Hematopoietic multipotent progenitor cell treated with erythropoietin and hydrocortisone succinate and interleukin-3 and kit ligand, for 8 days (in vitro differentiated cells): ENCODE data around the gene ZNF79.

ENCODE experiments used
- DNase-seq: peaks from one replicate; pipeline ENCODE4 v3.0.0-alpha.2; 2015

ZNF79 gene

GRCh38 chr9:127423934-127424675 is at the start of gene ZNF79:
Gene ZNF79, plus strand, starts transcription at chr9:127424382. Its CDS starts 406 bp downstream, at chr9:127424788.
- DNase-seq = peak; percentile 92

DNA sequence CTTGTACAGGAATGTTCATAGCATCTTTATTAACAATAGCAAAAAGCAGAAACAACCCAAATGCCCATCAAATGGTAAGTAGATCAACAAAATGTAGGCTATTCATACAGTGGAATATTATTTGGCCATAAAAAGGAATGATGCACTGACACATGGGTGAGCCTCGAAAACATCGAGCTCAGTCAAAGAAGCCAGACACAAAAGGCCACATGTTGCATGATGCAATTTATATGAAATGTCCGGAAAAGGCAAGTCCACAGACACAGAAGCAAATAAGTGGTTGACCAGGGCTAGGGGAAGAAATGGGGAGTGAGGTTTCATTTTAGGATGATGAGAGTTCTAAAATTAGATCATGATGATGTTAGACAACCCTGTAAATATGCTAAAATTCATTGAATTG is 43.7 kb upstream of the ZNF79 start:
- no peak for DNase-seq

DNA sequence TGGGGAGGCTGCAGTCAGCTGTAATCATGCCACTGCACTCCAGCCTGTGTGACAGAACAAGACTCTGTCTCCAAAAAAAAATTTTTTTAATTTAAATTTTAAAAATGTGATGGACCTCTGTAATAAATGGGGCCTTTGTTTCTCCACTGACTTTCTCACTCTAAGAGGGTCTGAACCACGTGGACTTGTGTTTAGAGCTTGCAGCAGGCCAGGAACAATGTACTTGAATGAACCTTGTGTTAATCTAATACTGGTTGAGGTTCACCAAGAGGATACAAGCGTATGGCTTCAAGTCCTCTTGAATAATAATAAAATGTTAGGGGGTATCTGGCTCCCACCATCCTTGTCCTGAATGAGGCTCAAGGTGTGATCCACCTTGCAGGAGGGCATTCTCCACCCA is 41.6 kb upstream of the ZNF79 start:
- DNase-seq = no peak

DNA sequence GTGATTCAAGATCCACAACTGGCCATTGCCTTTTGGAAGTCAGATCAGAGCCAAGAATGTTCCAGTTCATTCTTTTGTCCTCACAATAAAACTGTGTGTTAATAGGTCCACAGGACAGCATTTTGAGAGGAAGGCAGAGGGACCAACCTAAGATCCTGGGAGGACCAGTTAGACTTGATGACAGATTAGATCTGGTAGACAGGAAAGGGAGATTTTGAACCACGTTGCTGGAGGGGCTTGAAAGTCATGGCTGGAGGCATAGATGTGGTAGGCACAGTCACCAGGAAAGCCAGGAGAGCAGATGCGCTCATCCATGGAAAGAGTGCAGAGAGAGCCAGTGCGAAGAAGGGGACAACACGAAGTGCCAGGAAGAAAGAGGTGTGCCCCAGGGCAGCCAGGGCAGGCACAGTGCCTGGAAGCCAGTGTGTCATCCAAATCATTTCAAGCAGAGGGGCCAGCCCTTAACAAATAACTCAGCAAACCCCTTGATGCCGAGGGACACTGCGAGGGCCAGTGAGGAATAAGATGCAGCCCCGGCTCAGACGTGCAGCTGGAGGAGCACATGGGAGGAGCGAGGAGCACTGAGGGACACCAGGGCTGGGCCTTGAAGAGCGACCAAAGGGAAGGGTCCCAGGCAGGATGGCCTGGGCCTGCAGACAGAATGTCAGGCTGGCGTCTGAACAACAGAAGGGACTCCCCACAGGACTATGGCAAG is 40.0 kb upstream of the ZNF79 start:
- no peak for DNase-seq

GRCh38 chr9:127384901-127385300 is 39.3 kb upstream of the ZNF79 start:
- DNase-seq = no peak

DNA sequence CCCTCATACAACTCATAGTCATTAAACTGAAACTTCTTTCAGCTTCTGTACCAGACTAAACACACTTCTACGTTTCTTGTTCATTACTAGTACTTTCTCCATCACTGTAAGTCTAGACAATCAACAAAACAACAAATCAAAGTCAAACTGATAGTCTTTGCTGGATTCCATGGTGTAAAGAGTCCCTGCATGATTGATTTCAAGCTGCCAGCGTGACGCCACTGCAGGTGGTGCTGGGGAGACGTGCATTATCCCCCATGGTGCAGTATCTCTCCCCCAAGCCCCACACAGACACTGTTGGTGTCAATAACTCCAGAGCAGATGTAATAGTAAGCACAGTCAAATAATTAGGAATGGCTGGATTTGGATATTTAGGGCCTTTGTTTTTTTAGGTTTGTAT is 37.9 kb upstream of the ZNF79 start:
- no peak for DNase-seq

DNA sequence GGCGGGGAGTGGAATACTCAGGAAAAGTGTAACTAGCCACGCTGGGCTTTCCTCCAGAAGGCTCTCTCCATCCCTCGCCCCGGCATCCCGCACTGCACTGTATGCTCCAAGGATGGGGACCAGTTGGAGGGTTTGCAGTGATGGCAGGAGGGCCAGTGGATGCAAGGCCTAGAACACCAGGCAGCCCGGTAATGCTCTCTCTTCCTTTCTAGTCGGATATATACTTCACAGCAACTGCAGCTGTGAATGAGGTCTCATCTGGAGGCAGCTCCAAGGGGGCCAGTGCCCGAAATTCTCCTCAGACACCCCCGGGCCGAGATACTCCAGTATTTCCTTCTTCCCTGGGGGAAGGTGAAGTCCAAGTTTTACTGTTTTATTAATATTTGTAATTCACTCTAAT is 37.2 kb upstream of the ZNF79 start:
- no peak for DNase-seq

DNA sequence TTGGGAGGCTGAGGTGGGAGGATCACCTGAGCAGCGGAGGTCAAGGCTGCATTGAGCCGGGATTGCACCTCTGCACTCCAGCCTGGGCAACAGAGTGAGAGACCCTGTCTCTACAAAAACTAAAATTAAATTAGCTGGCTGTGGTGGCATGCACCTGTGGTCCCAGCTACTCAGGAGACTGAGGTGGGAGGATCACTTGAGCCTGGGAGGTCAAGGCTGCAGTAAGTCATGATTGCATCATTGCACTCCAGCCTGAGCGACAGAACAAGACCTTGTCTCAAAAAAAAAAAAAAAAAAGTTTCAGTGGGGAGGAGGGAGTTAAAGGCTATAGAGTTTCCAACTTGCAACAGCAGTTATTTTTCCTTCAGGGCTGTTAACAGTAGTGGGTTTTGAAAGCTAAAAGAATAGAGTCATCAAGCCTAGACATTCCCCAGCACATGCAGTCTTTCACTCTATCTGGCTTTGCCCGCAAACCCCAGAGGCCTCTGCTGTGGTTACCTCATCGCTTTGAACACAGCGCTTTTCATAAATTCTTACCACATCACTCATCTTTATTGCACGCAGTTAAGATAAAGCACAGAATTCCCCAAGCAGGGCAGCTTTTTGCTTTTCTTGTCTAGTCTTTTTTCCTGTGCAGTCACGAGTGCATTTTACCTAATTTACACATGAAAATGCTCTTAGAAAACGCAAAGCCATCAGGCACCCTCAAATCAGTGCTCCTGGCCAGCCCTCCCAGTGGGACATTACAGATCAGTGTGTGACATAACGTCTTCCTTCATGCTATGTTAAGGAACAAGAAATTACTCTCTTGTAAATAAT is 35.9 kb upstream of the ZNF79 start:
- peak; percentile 28 for DNase-seq

DNA sequence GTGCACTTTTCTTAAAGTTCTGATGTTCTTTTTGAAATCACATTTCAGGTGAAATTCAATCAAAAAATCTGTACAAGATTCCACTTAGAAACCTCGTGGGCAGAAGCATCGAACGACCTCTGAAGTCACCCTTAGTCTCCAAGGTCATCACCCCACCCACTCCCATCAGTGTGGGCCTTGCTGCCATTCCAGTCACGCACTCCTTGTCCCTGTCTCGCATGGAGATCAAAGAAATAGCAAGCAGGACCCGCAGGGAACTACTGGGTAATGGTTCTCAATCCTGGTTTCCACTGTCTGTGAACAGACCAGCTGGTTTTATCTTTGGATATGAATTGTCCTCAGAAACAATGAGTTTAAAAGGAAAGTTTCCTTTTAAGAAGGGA is 35.3 kb upstream of the ZNF79 start:
- DNase-seq = no peak

DNA sequence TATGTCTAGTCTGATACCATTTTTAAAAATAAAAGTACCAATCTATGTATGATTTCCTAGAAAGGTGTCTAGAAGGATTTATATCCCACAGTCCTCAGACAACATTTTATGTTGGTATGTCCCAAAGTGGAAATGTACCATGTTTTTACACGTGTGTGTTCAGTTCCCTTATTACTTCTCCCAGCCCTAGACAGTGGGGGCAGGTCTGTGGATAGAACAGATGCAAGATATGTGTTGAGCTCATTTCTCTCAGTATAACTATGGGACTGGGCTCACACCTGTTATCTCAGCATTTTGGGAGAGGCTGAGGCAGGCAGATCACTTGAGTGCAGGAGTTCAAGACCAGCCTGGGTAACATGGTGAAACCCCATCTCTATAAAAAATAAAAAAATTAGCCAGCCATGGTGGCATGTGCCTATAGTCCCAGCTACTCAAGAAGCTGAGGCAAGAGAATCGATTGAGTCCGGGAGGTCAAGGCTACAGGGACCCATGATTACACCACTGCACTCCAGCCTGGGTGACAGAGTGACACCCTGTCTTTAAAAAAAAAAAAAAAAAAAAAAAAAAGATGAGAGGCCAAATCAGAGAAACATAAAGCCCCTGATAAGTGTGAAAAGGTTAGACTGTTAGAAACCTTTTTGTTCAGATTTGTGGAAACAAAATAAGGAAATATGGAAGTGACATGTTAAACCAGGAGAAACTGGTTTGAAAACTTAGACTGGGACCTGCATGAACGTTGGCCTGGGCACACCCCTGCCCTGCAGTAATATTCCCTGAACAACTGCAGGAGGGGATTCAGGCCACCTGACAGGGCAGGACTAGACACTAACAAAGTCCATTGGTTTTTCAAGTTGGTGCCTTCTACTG is 34.6 kb upstream of the ZNF79 start:
- no peak for DNase-seq

- no peak for DNase-seq
These were observed 34.0 kb upstream of the ZNF79 start for GRCh38 chr9:127390248-127390545.

GRCh38 chr9:127390563-127390962 is 33.6 kb upstream of the ZNF79 start:
- no peak for DNase-seq

- DNase-seq = no peak
These were observed 32.0 kb upstream of the ZNF79 start for GRCh38 chr9:127392166-127392565.

DNA sequence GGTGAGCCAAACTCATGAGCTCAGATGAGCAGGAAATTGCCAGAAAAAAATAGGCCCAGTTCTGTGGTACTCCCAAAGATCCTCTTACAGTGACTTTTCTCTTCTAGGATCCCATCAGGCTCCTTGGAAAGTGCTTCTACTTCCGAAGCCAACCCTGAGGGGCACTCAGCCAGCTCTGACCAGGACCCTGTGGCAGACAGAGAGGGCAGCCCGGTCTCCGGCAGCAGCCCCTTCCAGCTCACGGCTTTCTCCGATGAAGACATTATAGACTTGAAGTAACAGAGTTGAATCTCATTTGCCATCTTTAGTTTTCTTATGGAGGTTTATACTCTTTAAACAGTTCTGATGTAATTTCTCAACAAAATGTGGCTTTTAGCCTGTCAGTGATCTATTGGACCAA is 31.2 kb upstream of the ZNF79 start:
- DNase-seq = no peak

GRCh38 chr9:127393645-127394044 is 30.5 kb upstream of the ZNF79 start:
- no peak for DNase-seq

DNA sequence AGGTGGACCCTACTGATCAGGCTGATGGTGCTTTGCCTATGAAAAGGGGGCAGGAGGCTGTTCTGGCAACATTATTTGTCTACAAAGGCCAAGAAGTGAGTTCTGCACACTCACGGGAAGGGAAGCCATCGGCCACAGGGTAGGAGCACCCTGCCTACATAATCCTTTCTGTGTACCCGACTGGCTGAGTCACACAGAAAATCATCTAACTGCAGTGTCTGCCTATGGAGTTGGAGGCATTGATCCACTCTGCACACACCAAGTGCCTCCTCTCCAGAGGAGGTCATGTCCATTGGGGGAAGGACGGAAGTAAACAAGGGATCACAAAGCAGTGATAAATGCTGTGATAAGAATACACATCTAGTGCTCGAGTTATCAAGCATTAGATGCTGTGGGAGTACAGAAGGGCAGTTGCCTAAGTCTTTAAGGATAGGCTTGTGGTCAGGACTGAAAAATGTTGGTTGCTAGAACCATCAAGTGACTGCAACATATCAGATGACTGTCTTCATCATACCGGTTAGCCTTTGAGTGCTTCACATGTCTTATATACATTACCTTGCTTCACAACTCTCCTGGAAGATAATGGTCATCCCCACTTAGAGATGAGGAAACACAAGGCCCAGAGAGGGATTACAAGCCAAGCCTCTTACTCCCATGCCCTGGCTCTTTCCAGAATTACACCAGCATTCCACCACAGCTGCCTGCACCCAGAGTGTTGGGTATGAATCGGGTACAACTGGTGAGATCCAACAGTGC is 28.5 kb upstream of the ZNF79 start:
- no peak for DNase-seq

GRCh38 chr9:127396253-127396807 is 27.9 kb upstream of the ZNF79 start:
- DNase-seq = no peak

DNA sequence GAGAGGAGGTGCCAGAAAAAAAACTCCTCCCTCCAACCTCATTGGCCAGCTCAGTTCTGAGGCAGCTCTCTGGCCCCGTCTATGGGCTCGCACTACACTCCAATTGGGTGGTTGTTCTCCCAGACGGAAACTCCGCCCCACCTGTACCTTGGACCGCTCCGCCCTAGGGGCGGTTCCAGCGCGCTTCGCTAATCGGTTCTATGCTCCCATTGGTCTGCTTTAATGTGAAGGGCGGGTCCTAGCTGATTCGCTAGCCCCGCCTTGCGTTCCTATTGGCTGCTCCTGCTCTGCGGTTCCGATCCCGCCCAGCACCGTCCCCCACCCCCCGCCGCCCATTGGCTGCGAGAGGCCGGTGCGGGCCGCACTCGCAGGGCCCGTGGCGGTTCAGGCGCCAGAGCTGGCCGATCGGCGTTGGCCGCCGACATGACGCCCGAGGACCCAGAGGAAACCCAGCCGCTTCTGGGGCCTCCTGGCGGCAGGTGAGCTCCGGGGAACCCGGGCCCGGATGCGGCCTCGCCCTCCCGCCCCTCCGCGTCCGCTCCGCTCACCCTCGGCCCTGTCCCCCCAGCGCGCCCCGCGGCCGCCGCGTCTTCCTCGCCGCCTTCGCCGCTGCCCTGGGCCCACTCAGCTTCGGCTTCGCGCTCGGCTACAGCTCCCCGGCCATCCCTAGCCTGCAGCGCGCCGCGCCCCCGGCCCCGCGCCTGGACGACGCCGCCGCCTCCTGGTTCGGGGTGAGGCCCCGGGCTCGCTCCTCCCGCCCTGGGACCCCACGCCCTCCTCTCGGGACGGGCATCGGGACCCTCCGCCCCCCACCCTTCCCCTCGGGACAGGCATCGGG is 27.2 kb upstream of the ZNF79 start, which contains the start of gene SLC2A8:
Gene SLC2A8 (plus strand): TSS at position 362 of the 838 bp plus-strand sequence. CDS start 62 bp downstream, at position 424.
- peak; percentile 97 for DNase-seq

- DNase-seq = peak; percentile 17
These were observed 26.4 kb upstream of the ZNF79 start for GRCh38 chr9:127397646-127398274.

- no peak for DNase-seq
These were observed 25.9 kb upstream of the ZNF79 start for GRCh38 chr9:127398275-127398647.
